ENCODE data around the gene CBARP. TPM values are rescaled to one million over a fixed set of nuclear protein-coding genes. Genes with fewer than 3 reads are reported as not detected.

Gene CBARP
- total and polyA plus RNA-seq, 9 of the 15 experiments (the other 6 are each of a cell fraction or from before 2014, with no cell fraction given): 0.03 to 8.9 (median 1.2) TPM; not detected in 1

DNA sequence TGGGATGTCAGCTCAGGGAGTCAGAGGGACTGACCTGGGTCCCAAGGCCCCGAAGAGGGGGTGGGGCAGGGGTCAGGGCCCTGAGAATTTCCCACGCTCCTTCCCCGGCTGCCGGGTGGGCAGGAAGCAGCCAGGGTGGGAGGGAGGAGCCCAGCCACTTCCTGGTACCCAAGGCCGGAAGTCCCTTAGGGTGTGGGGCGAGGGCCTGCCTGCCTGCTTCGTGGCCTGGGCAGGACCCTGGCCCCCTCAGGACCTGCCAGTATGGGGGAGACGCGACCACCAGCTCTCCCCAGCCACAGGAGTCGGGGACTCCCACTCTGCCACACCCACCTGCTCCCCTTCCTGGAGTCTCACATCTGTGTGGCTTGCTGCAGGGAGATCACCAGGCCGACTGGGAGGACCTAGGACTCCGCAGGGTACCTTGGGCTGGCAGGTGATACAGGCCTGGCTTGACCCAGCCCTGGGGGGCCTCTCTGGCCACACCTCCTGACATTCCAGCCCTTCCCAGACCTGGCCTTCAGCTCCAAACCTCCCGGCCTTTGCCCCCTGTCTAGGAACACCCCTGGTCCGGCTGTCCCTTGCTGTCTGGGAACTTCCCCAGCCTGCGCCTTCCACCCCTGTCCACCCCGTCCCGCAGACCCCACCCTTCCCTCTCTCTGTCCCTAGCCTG lies 21.5 kb upstream of the CBARP start (continued):
- TF ChIP-seq CBX2 (IDR thresholded peaks at IDR 0.05; ENCODE audit: insufficient read depth, low read length, poor library complexity, severe bottlenecking) (no peak), ZNF584 (CRISPR knock-in tag; IDR thresholded peaks at IDR 0.05; ENCODE audit: low read depth) (no peak), ZNF212 (CRISPR knock-in tag; IDR thresholded peaks at IDR 0.05) (no peak), SNIP1 (IDR thresholded peaks at IDR 0.05; ENCODE audit: low read depth) (no peak), FOS (IDR thresholded peaks at IDR 0.05; ENCODE audit: extremely low read depth, insufficient read length) (no peak), ESRRB (CRISPR knock-in tag; IDR thresholded peaks at IDR 0.05; ENCODE audit: borderline replicate concordance) (no peak; the same call in 1 of the 2 replicates), ZBTB17 (CRISPR knock-in tag; IDR thresholded peaks at IDR 0.05) (peak; percentile 84), POLR2B (IDR thresholded peaks at IDR 0.05; ENCODE audit: low read depth, partially characterized antibody) (peak; percentile 90)
- TF ChIP-seq, protein P1, sequence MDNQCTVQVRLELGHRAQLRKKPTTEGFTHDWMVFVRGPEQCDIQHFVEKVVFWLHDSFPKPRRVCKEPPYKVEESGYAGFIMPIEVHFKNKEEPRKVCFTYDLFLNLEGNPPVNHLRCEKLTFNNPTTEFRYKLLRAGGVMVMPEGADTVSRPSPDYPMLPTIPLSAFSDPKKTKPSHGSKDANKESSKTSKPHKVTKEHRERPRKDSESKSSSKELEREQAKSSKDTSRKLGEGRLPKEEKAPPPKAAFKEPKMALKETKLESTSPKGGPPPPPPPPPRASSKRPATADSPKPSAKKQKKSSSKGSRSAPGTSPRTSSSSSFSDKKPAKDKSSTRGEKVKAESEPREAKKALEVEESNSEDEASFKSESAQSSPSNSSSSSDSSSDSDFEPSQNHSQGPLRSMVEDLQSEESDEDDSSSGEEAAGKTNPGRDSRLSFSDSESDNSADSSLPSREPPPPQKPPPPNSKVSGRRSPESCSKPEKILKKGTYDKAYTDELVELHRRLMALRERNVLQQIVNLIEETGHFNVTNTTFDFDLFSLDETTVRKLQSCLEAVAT (IDR thresholded peaks at IDR 0.05): no peak
- TF ChIP-seq, protein P2, sequence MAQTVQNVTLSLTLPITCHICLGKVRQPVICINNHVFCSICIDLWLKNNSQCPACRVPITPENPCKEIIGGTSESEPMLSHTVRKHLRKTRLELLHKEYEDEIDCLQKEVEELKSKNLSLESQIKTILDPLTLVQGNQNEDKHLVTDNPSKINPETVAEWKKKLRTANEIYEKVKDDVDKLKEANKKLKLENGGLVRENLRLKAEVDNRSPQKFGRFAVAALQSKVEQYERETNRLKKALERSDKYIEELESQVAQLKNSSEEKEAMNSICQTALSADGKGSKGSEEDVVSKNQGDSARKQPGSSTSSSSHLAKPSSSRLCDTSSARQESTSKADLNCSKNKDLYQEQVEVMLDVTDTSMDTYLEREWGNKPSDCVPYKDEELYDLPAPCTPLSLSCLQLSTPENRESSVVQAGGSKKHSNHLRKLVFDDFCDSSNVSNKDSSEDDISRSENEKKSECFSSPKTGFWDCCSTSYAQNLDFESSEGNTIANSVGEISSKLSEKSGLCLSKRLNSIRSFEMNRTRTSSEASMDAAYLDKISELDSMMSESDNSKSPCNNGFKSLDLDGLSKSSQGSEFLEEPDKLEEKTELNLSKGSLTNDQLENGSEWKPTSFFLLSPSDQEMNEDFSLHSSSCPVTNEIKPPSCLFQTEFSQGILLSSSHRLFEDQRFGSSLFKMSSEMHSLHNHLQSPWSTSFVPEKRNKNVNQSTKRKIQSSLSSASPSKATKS (CRISPR knock-in tag; IDR thresholded peaks at IDR 0.05): no peak
- TF ChIP-seq, protein P3, sequence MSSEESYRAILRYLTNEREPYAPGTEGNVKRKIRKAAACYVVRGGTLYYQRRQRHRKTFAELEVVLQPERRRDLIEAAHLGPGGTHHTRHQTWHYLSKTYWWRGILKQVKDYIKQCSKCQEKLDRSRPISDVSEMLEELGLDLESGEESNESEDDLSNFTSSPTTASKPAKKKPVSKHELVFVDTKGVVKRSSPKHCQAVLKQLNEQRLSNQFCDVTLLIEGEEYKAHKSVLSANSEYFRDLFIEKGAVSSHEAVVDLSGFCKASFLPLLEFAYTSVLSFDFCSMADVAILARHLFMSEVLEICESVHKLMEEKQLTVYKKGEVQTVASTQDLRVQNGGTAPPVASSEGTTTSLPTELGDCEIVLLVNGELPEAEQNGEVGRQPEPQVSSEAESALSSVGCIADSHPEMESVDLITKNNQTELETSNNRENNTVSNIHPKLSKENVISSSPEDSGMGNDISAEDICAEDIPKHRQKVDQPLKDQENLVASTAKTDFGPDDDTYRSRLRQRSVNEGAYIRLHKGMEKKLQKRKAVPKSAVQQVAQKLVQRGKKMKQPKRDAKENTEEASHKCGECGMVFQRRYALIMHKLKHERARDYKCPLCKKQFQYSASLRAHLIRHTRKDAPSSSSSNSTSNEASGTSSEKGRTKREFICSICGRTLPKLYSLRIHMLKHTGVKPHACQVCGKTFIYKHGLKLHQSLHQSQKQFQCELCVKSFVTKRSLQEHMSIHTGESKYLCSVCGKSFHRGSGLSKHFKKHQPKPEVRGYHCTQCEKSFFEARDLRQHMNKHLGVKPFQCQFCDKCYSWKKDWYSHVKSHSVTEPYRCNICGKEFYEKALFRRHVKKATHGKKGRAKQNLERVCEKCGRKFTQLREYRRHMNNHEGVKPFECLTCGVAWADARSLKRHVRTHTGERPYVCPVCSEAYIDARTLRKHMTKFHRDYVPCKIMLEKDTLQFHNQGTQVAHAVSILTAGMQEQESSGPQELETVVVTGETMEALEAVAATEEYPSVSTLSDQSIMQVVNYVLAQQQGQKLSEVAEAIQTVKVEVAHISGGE (CRISPR knock-in tag; IDR thresholded peaks at IDR 0.05): no peak
- TF ChIP-seq, protein P4, sequence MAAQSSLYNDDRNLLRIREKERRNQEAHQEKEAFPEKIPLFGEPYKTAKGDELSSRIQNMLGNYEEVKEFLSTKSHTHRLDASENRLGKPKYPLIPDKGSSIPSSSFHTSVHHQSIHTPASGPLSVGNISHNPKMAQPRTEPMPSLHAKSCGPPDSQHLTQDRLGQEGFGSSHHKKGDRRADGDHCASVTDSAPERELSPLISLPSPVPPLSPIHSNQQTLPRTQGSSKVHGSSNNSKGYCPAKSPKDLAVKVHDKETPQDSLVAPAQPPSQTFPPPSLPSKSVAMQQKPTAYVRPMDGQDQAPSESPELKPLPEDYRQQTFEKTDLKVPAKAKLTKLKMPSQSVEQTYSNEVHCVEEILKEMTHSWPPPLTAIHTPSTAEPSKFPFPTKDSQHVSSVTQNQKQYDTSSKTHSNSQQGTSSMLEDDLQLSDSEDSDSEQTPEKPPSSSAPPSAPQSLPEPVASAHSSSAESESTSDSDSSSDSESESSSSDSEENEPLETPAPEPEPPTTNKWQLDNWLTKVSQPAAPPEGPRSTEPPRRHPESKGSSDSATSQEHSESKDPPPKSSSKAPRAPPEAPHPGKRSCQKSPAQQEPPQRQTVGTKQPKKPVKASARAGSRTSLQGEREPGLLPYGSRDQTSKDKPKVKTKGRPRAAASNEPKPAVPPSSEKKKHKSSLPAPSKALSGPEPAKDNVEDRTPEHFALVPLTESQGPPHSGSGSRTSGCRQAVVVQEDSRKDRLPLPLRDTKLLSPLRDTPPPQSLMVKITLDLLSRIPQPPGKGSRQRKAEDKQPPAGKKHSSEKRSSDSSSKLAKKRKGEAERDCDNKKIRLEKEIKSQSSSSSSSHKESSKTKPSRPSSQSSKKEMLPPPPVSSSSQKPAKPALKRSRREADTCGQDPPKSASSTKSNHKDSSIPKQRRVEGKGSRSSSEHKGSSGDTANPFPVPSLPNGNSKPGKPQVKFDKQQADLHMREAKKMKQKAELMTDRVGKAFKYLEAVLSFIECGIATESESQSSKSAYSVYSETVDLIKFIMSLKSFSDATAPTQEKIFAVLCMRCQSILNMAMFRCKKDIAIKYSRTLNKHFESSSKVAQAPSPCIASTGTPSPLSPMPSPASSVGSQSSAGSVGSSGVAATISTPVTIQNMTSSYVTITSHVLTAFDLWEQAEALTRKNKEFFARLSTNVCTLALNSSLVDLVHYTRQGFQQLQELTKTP (IDR thresholded peaks at IDR 0.05; ENCODE audit: low read depth in 1 of 2, partially characterized antibody in 2 of 2): no peak
- TF ChIP-seq, protein P5, sequence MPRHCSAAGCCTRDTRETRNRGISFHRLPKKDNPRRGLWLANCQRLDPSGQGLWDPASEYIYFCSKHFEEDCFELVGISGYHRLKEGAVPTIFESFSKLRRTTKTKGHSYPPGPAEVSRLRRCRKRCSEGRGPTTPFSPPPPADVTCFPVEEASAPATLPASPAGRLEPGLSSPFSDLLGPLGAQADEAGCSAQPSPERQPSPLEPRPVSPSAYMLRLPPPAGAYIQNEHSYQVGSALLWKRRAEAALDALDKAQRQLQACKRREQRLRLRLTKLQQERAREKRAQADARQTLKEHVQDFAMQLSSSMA (CRISPR knock-in tag; IDR thresholded peaks at IDR 0.05): no peak

Measured in K562 (cell line).